WTC11 (cell line): ENCODE data around the gene ZBTB20. TPM values are rescaled to one million over a fixed set of nuclear protein-coding genes. Genes with fewer than 3 reads are reported as not detected.

Experiments used
- ATAC-seq: fragments of 200-7000 bp; cut with Tn5 transposase; 2 replicates; pipeline ENCODE4 v1.10.0; 2021; ENCODE audit warnings: mild to moderate bottlenecking, moderate library complexity
- CTCF ChIA-PET: fragments of 300-600 bp; sonication (Branson Sonifier 250); formaldehyde crosslinking; loops from one replicate; lab custom pipeline; 2021; ENCODE audit warnings: antibody characterized with exemption; lab: Charles Lee
- POLR2A ChIA-PET: fragments of 350-600 bp; sonication (Branson Sonifier 250); formaldehyde crosslinking; loops from one replicate; lab custom pipeline; 2021; ENCODE audit warnings: antibody characterized with exemption; lab: Charles Lee
- DNase-seq: peaks from one replicate; pipeline ENCODE4 v3.0.0; 2021; ENCODE audit warnings: low spot score
- H3K27ac Mint-ChIP-seq: 2 replicates; pipeline ENCODE4 v1.8.0; 2021; ENCODE audit warnings: mixed read lengths
- H3K27me3 Mint-ChIP-seq: 2 replicates; pipeline ENCODE4 v1.8.0; 2021; ENCODE audit warnings: low read depth, mild to moderate bottlenecking, moderate library complexity, mixed read lengths
- H3K36me3 Mint-ChIP-seq: 2 replicates; pipeline ENCODE4 v1.8.0; 2021; ENCODE audit warnings: mixed read lengths
- H3K4me1 Mint-ChIP-seq: 2 replicates; pipeline ENCODE4 v1.8.0; 2022; ENCODE audit warnings: mixed read lengths
- H3K4me3 Mint-ChIP-seq: 2 replicates; pipeline ENCODE4 v1.8.0; 2021; ENCODE audit warnings: mild to moderate bottlenecking, moderate library complexity, mixed read lengths
- H3K9me3 Mint-ChIP-seq: 2 replicates; pipeline ENCODE4 v1.8.0; 2021; ENCODE audit warnings: mixed read lengths
- AR ChIP-seq: fragments of 250-450 bp; sonication (Bioruptor Pico); IDR thresholded peaks from 2 replicates; pipeline ENCODE4 v1.9.0; 2021; ENCODE audit warnings: mild to moderate bottlenecking
- ATF2 ChIP-seq: sonication (generic); formaldehyde crosslinking; IDR thresholded peaks from 2 replicates; pipeline ENCODE4 v1.8.1; 2022; ENCODE audit warnings: low read depth, missing genetic modification reagents, borderline replicate concordance
- ATF6 ChIP-seq: sonication (generic); formaldehyde crosslinking; IDR thresholded peaks from 2 replicates; pipeline ENCODE4 v1.8.1; 2023; ENCODE audit warnings: mild to moderate bottlenecking, missing genetic modification reagents
- CDX4 ChIP-seq: fragments of 250-450 bp; sonication (Bioruptor Pico); IDR thresholded peaks from 2 replicates; pipeline ENCODE4 v1.9.0; 2021; ENCODE audit warnings: moderate library complexity, mild to moderate bottlenecking, inconsistent platforms, borderline replicate concordance
- E2F1 ChIP-seq: sonication (generic); formaldehyde crosslinking; IDR thresholded peaks from 2 replicates; pipeline ENCODE4 v1.8.0; 2022; ENCODE audit warnings: mild to moderate bottlenecking, missing genetic modification reagents
- E2F4 ChIP-seq: sonication (generic); formaldehyde crosslinking; IDR thresholded peaks from 2 replicates; pipeline ENCODE4 v1.8.1; 2022; ENCODE audit warnings: low read depth, mild to moderate bottlenecking, moderate library complexity, missing genetic modification reagents, borderline replicate concordance
- FOXP1 ChIP-seq: sonication (generic); formaldehyde crosslinking; IDR thresholded peaks from 2 replicates; pipeline ENCODE4 v1.8.0; 2022; ENCODE audit warnings: missing genetic modification reagents, mild to moderate bottlenecking, moderate library complexity, borderline replicate concordance
- JAZF1 ChIP-seq: fragments of 250-450 bp; sonication (Bioruptor Pico); IDR thresholded peaks from 2 replicates; pipeline ENCODE4 v1.9.0; 2021; ENCODE audit warnings: moderate library complexity, mild to moderate bottlenecking, inconsistent platforms
- MXD4 ChIP-seq: fragments of 250-450 bp; sonication (Bioruptor Pico); IDR thresholded peaks from 2 replicates; pipeline ENCODE4 v1.8.0; 2021; ENCODE audit warnings: mild to moderate bottlenecking, moderate library complexity, borderline replicate concordance
- MYBL2 ChIP-seq: sonication (generic); formaldehyde crosslinking; IDR thresholded peaks from 2 replicates; pipeline ENCODE4 v1.8.1; 2023; ENCODE audit warnings: mild to moderate bottlenecking, moderate library complexity, missing genetic modification reagents
- STAT6 ChIP-seq: sonication (generic); formaldehyde crosslinking; conservative IDR thresholded peaks from 2 replicates; pipeline ENCODE4 v1.8.1; 2023; ENCODE audit warnings: mild to moderate bottlenecking, low read depth, missing genetic modification reagents, moderate library complexity
- ZNF532 ChIP-seq: fragments of 250-450 bp; sonication (Bioruptor Pico); IDR thresholded peaks from 2 replicates; pipeline ENCODE4 v1.9.0; 2021; ENCODE audit warnings: mild to moderate bottlenecking, borderline replicate concordance
- total RNA-seq: library from RNA; stranded (reverse); gene quantifications from 3 replicates; pipeline ENCODE4 v1.2.3, GENCODE V29; 2021

The ZBTB20 gene
- total RNA-seq, 1 experiment from 2014 or later, result 1.5 TPM

GRCh38 chr3:114855839-114856238 is 291.2 kb downstream of the ZBTB20 start:
- no peak for ATAC-seq
- CTCF ChIA-PET, result interaction anchor here (1.4 kb wide), 1 partner anchor 10 kb away, joined by 3 read pairs; no protein-coding TSS in a partner anchor
- H3K36me3 Mint-ChIP-seq, result no peaks in the 10 kb centered on the region
- TF ChIP-seq FOXP1 (CRISPR knock-in tag), result no peak
- no peak for TF ChIP-seq ATF2
- TF ChIP-seq ZNF532 (CRISPR knock-in tag), result no peak
- TF ChIP-seq E2F1 (CRISPR knock-in tag), result no peak
- TF ChIP-seq AR (CRISPR knock-in tag), result no peak
- no peak for TF ChIP-seq STAT6 (CRISPR knock-in tag)
- no peak for TF ChIP-seq ATF6 (CRISPR knock-in tag)
- no peak for TF ChIP-seq CDX4 (CRISPR knock-in tag)
- TF ChIP-seq MXD4 (CRISPR knock-in tag), result no peak
- TF ChIP-seq MYBL2 (CRISPR knock-in tag), result no peak
- TF ChIP-seq JAZF1, result no peak
- no peak for TF ChIP-seq E2F4 (CRISPR knock-in tag)
- TF ChIP-seq, all 79 proteins: peak for 0
- POLR2A ChIA-PET, result no interaction called here
- H3K4me1 Mint-ChIP-seq, result peaks cover 22% of the 10 kb centered on the region
- H3K4me3 Mint-ChIP-seq, result no peak overlapping the region
- no peak overlapping the region for H3K27ac Mint-ChIP-seq
- no peaks in the 10 kb centered on the region for H3K9me3 Mint-ChIP-seq
- no peaks in the 10 kb centered on the region for H3K27me3 Mint-ChIP-seq
- no peak for DNase-seq
